Measurements from ENCODE around the gene NRIP1. TPM values are rescaled to one million over a fixed set of nuclear protein-coding genes. Genes with fewer than 3 reads are reported as not detected.

The NRIP1 gene
- total RNA-seq, 4 donors from 2014 or later = 15.9 to 21.6 (median 16.9) TPM

DNA sequence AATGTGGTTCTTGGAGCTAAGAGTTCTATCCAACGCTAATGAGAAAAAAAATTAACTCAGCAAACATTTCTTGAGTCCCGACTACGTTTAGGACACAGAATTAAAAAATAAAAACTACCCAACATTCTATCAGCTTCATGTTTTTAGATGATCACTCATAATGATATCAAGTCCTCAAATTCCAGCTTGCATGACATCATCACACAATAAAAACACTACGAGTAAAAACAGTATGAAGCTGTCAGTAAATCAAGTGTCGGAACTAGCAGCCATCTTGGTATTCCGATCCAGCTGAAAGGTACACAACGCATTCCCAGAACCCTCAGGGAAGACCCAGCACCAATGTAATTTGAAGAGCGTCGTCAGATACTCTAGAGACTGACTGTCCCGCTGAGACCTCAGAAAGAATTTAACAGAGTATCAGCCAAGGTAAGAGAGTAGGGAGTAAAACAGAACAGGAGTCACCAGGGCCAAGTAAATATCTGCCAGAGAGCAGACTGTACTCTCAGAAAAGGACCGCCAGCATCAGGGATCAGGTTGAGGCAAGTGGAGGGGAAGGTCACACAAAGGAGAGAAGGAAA is 57.0 kb downstream of the NRIP1 start:
- 95 to 97% methylated on average over 11 of the region's 11 CpGs for WGBS, 2 donors
- intact Hi-C loops (cut with DNase I; ENCODE audit: low total_unique reads) = no loop called here
- DNase-seq (ENCODE audit: low spot score in 2 of 2) = no peak
- no peak overlapping the region for H3K4me3 ChIP-seq (ENCODE audit: low read depth, poor library complexity, severe bottlenecking)
- no peak for TF ChIP-seq POLR2A (IDR thresholded peaks at IDR 0.05)

DNA sequence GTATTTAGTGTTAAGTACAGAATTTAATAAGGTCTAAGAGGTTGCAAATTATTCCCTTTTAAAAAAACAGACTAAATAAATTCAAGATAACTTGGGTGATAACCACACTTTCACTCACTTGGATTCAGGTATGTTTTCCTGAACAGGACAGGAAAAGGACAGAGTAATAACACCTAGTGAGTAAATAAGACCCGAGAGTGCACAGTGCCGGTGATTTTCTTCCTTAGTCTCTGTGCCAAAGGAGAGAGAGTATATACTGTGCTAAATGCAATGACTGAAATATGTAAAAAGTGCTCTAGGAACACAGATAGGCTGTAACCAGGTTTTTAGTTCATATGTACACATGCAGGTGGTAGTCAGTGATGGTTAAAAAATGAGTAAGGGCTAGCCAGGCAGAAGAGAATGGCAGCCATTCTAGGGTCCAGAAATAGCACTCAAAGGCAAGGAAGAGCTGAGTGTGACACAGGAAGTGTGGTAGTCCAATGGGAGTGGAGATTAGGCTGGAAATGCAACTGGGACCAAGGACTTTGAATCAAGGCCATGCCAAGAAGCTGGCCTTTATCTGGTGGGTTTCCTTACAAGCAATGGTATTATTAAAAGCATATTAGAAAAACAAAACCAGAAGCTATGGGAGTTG is 58.1 kb downstream of the NRIP1 start:
- intact Hi-C loops (cut with DNase I; ENCODE audit: low total_unique reads) = no loop called here
- 69 to 80% methylated on average over 2 of the region's 2 CpGs for WGBS, 2 donors
- TF ChIP-seq POLR2A (IDR thresholded peaks at IDR 0.05) = no peak
- TF ChIP-seq, protein P1, sequence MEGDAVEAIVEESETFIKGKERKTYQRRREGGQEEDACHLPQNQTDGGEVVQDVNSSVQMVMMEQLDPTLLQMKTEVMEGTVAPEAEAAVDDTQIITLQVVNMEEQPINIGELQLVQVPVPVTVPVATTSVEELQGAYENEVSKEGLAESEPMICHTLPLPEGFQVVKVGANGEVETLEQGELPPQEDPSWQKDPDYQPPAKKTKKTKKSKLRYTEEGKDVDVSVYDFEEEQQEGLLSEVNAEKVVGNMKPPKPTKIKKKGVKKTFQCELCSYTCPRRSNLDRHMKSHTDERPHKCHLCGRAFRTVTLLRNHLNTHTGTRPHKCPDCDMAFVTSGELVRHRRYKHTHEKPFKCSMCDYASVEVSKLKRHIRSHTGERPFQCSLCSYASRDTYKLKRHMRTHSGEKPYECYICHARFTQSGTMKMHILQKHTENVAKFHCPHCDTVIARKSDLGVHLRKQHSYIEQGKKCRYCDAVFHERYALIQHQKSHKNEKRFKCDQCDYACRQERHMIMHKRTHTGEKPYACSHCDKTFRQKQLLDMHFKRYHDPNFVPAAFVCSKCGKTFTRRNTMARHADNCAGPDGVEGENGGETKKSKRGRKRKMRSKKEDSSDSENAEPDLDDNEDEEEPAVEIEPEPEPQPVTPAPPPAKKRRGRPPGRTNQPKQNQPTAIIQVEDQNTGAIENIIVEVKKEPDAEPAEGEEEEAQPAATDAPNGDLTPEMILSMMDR (IDR thresholded peaks at IDR 0.05) = no peak
- H3K4me3 ChIP-seq (ENCODE audit: low read depth, poor library complexity, severe bottlenecking) = no peak overlapping the region
- DNase-seq (ENCODE audit: low spot score in 2 of 2) = no peak

DNA sequence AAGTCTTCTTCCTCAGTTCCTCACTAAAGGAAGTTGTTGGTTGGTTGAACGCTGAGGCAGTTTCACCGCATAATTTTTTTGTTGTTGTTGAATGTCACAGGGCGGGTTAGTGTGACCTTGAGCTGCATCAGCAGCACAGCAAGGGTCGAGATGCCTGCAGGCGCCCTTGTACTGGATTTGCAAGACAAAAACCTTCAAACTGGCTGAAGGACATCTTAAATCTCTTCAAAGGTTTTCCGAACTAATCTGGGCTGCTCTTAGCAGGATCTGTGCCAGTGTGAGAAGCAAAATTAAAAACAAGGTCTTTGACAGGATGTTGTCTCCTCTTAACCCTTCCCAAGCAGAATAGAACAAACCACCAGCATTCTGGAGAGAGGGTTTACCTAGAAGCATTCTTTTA is 59.4 kb downstream of the NRIP1 start:
- WGBS, 2 donors = 23 to 39% methylated on average over 6 of the region's 6 CpGs
- intact Hi-C loops (cut with DNase I; ENCODE audit: low total_unique reads) = no loop called here

DNA sequence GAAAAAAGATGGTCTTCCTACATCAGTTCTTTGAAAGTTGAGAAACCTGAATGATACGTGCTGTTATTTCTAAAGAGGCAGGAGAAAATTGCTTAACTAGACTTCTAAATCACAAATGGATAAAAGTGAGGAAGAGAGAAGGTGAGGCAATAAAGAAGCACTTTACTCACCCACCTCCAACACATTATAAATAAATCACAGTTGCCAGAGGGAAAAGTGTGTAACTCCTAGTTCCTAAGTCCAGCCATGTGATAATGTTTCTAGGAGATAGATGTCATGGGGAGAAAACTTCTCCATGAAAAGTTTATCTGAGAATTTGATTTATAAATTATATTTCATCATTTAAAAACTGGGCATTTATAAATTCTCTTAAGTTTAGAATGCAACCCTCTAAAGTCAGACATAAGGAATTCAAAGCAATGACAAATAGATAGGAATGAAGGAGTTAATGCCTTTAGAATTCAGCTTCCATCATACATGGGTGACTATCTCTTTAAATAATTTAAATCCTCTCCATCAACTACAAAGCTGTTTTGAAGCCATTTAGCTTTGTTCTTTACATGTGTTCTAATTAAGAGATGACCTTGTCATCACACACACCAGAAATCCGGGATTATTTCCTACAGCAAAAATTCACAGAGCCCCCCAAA is 60.0 kb downstream of the NRIP1 start:
- no peak for TF ChIP-seq POLR2A (IDR thresholded peaks at IDR 0.05)
- TF ChIP-seq, protein P1 (IDR thresholded peaks at IDR 0.05) = no peak
- intact Hi-C loops (cut with DNase I; ENCODE audit: low total_unique reads) = no loop called here
- no peak for DNase-seq (ENCODE audit: low spot score in 2 of 2)
- 55% methylated on average over 2 of the region's 2 CpGs for WGBS, 2 donors
- no peak overlapping the region for H3K4me3 ChIP-seq (ENCODE audit: low read depth, poor library complexity, severe bottlenecking)

More for the DNA sequence above, 59.4 kb downstream of the NRIP1 start:
- TF ChIP-seq, protein P1 (IDR thresholded peaks at IDR 0.05) = no peak
- TF ChIP-seq POLR2A (IDR thresholded peaks at IDR 0.05) = no peak
- no peak overlapping the region for H3K4me3 ChIP-seq (ENCODE audit: low read depth, poor library complexity, severe bottlenecking)
- DNase-seq (ENCODE audit: low spot score in 2 of 2) = no peak

DNA sequence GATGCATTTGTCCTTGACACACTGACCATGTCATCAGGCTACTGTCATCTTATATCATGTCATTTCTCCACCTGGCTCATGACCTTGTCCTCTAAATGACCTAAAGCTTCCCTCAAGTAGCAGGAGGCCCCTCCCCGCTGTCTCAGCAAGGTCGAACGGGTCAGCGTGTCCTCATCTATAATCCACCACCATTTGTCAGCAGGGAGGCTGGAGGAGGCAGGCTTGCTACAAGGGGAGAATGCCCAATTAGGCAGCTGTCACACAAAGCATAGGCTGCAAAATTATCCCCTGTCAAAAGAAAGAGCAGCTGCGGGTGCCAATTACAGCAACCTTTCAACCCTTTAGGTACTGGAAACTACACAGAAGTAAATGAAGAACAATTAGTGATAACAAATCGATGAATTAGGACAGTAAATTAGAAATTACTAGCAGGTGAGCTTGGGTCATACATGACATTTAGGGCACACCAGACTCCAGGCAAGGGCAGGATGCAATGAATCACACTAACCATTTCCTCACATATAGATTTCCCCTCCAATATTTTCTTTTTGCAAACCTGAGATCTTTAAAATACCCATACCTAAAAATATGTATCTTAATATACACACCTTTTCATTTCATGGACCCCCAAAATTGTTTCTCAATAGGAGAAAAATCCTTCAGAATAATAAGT is 61.2 kb downstream of the NRIP1 start:
- TF ChIP-seq, protein P1 (IDR thresholded peaks at IDR 0.05) = no peak
- no peak for TF ChIP-seq POLR2A (IDR thresholded peaks at IDR 0.05)
- H3K4me3 ChIP-seq (ENCODE audit: low read depth, poor library complexity, severe bottlenecking) = no peak overlapping the region
- intact Hi-C loops (cut with DNase I; ENCODE audit: low total_unique reads) = no loop called here
- no peak for DNase-seq (ENCODE audit: low spot score in 2 of 2)
- 88 to 92% methylated on average over 6 of the region's 6 CpGs for WGBS, 2 donors

All from lower leg skin (tissue), 4 donors.